ENCODE measurements around the gene ZEB2.

ZEB2 gene

GRCh38 chr2:144468823-144469595 lies 50.9 kb downstream of the ZEB2 start:
- DNase-seq, result no peak

GRCh38 chr2:144467502-144468137 lies 52.3 kb downstream of the ZEB2 start:
- no peak for DNase-seq

- no peak for DNase-seq
Observed at GRCh38 chr2:144466637-144467036, 53.3 kb downstream of the ZEB2 start.

- DNase-seq, result no peak
Observed at GRCh38 chr2:144465749-144466148, 54.2 kb downstream of the ZEB2 start.

GRCh38 chr2:144464730-144465129 lies 55.2 kb downstream of the ZEB2 start:
- no peak for DNase-seq

- DNase-seq, result peak; percentile 53
Observed at GRCh38 chr2:144463266-144463665, 56.7 kb downstream of the ZEB2 start.

GRCh38 chr2:144462266-144462665 lies 57.7 kb downstream of the ZEB2 start:
- DNase-seq, result no peak

- DNase-seq, result peak; percentile 46
Observed at GRCh38 chr2:144461308-144461766, 58.6 kb downstream of the ZEB2 start.

- no peak for DNase-seq
Observed at GRCh38 chr2:144460727-144461307, 59.1 kb downstream of the ZEB2 start.

GRCh38 chr2:144459937-144460336 lies 60.0 kb downstream of the ZEB2 start:
- DNase-seq, result no peak

GRCh38 chr2:144459286-144459685 lies 60.6 kb downstream of the ZEB2 start:
- DNase-seq, result peak; percentile 48

GRCh38 chr2:144458541-144458940 lies 61.4 kb downstream of the ZEB2 start:
- no peak for DNase-seq

GRCh38 chr2:144456680-144457079 lies 63.2 kb downstream of the ZEB2 start:
- peak; percentile 83 for DNase-seq

GRCh38 chr2:144455987-144456386 lies 63.9 kb downstream of the ZEB2 start:
- DNase-seq, result no peak

- DNase-seq, result no peak
Observed at GRCh38 chr2:144454466-144455287, 65.2 kb downstream of the ZEB2 start.

- no peak for DNase-seq
Observed at GRCh38 chr2:144453486-144454158, 66.3 kb downstream of the ZEB2 start.

- peak; percentile 43 for DNase-seq
Observed at GRCh38 chr2:144452989-144453336, 67.0 kb downstream of the ZEB2 start.

- DNase-seq, result peak; percentile 74
Observed at GRCh38 chr2:144452169-144452988, 67.5 kb downstream of the ZEB2 start.

- no peak for DNase-seq
Observed at GRCh38 chr2:144451443-144451842, 68.5 kb downstream of the ZEB2 start.

- DNase-seq, result no peak
Observed at GRCh38 chr2:144449028-144449406, 70.9 kb downstream of the ZEB2 start.

- DNase-seq, result no peak
Observed at GRCh38 chr2:144448389-144449027, 71.4 kb downstream of the ZEB2 start.

All from hematopoietic multipotent progenitor cell treated with erythropoietin and hydrocortisone succinate and interleukin-3 and kit ligand, for 6 days (in vitro differentiated cells).